Keratinocyte (primary cell): ENCODE data around the gene TMEM132A. TPM values are rescaled to one million over a fixed set of nuclear protein-coding genes. Genes with fewer than 3 reads are reported as not detected.

Experiments used
- DNase-seq: peaks from one replicate; pipeline ENCODE4 v3.0.0-alpha.2; 2011; ENCODE audit warnings: low read depth, missing footprints, low spot score
- FAIRE-seq: peaks from 2 replicates; lab custom pipeline; 2011; peaks lifted over from hg19 to GRCh38; lab: Jason Lieb, UNC
- H2AFZ ChIP-seq: 2 replicates; pipeline ENCODE4 v1.6.0; 2012; ENCODE audit warnings: low read length, control low read depth, inconsistent platforms; ENCODE audit not compliant: control insufficient read depth
- H3K27ac ChIP-seq: 2 replicates; pipeline ENCODE4 v1.5.1; 2011; ENCODE audit warnings: low read length; ENCODE audit not compliant: control insufficient read depth, insufficient read depth
- H3K27me3 ChIP-seq: 3 replicates; pipeline ENCODE4 v1.6.0; 2011; ENCODE audit warnings: low read length; ENCODE audit not compliant: control insufficient read depth, insufficient read depth; ENCODE audit errors: extremely low read depth
- H3K36me3 ChIP-seq, 2 experiments: 2 replicates in 1 of 2; 3 replicates in 1 of 2; pipeline ENCODE4 v1.5.1; 2011; ENCODE audit warnings: low read length in 2 of 2, mild to moderate bottlenecking in 1 of 2; ENCODE audit not compliant: control insufficient read depth in 2 of 2, insufficient read depth in 2 of 2; ENCODE audit errors: extremely low read depth in 1 of 2
- H3K4me1 ChIP-seq: 3 replicates; pipeline ENCODE4 v1.5.1; 2011; ENCODE audit warnings: low read length; ENCODE audit not compliant: control insufficient read depth, insufficient read depth; ENCODE audit errors: extremely low read depth
- H3K4me2 ChIP-seq: 3 replicates; pipeline ENCODE4 v1.6.0; 2011; ENCODE audit warnings: low read depth, low read length; ENCODE audit not compliant: control insufficient read depth, insufficient read depth; ENCODE audit errors: extremely low read depth
- H3K4me3 ChIP-seq, 3 experiments: fragments of 200-600 bp in 1 of 3; sonication (generic) in 1 of 3; 2 replicates in 2 of 3; 3 replicates in 1 of 3; pipeline ENCODE4 v1.5.1; 2011 to 2016; ENCODE audit warnings: low read length in 3 of 3, mild to moderate bottlenecking in 3 of 3, control low read depth in 2 of 3, inconsistent platforms in 1 of 3, low read depth in 1 of 3, mixed read lengths in 1 of 3, mixed run types in 1 of 3, moderate library complexity in 1 of 3; ENCODE audit not compliant: control insufficient read depth in 2 of 3, insufficient read depth in 2 of 3; ENCODE audit errors: extremely low read depth in 1 of 3
- H3K79me2 ChIP-seq: 2 replicates; pipeline ENCODE4 v1.6.0; 2012; ENCODE audit warnings: low read length; ENCODE audit not compliant: control insufficient read depth, insufficient read depth
- H3K9ac ChIP-seq: 3 replicates; pipeline ENCODE4 v1.6.0; 2011; ENCODE audit warnings: low read length; ENCODE audit not compliant: control insufficient read depth, insufficient read depth; ENCODE audit errors: extremely low read depth
- H3K9me1 ChIP-seq: 3 replicates; pipeline ENCODE4 v1.6.0; 2011; ENCODE audit warnings: low read length; ENCODE audit not compliant: control insufficient read depth, insufficient read depth; ENCODE audit errors: extremely low read depth
- H3K9me3 ChIP-seq: 2 replicates; pipeline ENCODE4 v1.5.1; 2012; ENCODE audit warnings: low read depth, low read length; ENCODE audit not compliant: control insufficient read depth
- H4K20me1 ChIP-seq: 3 replicates; pipeline ENCODE4 v1.6.0; 2011; ENCODE audit warnings: low read length; ENCODE audit not compliant: control insufficient read depth, insufficient read depth; ENCODE audit errors: extremely low read depth
- EZH2 ChIP-seq: IDR thresholded peaks from one replicate; pipeline ENCODE4 v1.6.1; 2012; ENCODE audit warnings: inconsistent platforms, mild to moderate bottlenecking, low read length, moderate library complexity
- dilution Hi-C: fragments of 300-500 bp; cut with MboI; formaldehyde crosslinking; loops from one replicate; pipeline ENCODE4 v1.7.0; 2020; ENCODE audit warnings: low sequenced_read_pairs; ENCODE audit not compliant: extremely low pct_ligation_motif_present
- polyA plus RNA-seq, 5 experiments: library from polyadenylated mRNA; depleted of rRNA in 3 of 5; stranded (reverse) in 3 of 5; stranded (forward) in 1 of 5; unstranded in 1 of 5; fragments of >200 nt; gene quantifications; 1 replicate in 1 of 5; 2 replicates in 3 of 5; 3 replicates in 1 of 5; pipeline versions ENCODE4 v1.2.1 to v1.2.3, GENCODE V29; 2011 to 2012; ENCODE audit warnings: missing spikeins in 2 of 5, low read depth in 1 of 5, low replicate concordance in 1 of 5
- TF ChIP-seq, protein P1 (sequence below), 3 experiments: IDR thresholded peaks in 1 of 3; conservative IDR thresholded peaks in 1 of 3; optimal IDR thresholded peaks in 1 of 3; 2 replicates in 2 of 3; 3 replicates in 1 of 3; pipeline versions ENCODE3 to v1.5.1; 2011; ENCODE audit warnings: low read length in 3 of 3, mild to moderate bottlenecking in 3 of 3, moderate library complexity in 2 of 3, control low read depth in 1 of 3, inconsistent platforms in 1 of 3; ENCODE audit not compliant: insufficient read depth in 2 of 3; ENCODE audit errors: extremely low read depth in 1 of 3

TMEM132A gene
- polyA plus RNA-seq, 1 donor (not counting 4 experiments of a cell fraction or from before 2014, with no cell fraction given): 16.6 TPM

DNA sequence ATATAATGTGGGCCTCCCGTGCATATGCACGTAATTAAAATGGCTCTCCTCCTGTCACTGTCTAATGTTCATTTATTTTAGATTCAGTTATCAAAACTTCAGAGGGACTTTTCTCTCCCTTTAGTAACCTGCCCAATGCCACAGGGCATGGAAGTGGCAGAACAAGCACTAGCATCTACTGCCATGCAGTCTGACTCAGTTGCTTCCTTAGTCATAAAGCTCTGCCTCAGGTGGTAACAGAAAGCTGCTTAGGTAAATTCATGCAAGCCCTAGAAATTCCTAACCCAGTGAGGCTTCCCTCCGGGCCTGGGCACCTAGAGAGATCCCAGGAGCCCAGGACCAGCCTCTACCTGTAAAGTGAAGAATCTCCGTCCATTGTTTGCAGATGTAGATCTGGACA is 26.8 kb upstream of the TMEM132A start:
- no peak for FAIRE-seq
- no peak overlapping the region for H3K27ac ChIP-seq
- no peaks in the 10 kb centered on the region for H3K4me1 ChIP-seq
- no peak overlapping the region for H3K4me3 ChIP-seq
- no peaks in the 10 kb centered on the region for H3K27me3 ChIP-seq
- peaks cover 3% of the 10 kb centered on the region for H3K79me2 ChIP-seq
- no peak overlapping the region for H3K9ac ChIP-seq
- dilution Hi-C loops: no loop called here
- H4K20me1 ChIP-seq: no peaks in the 10 kb centered on the region
- H3K9me3 ChIP-seq: no peaks in the 10 kb centered on the region
- no peak overlapping the region for H3K4me2 ChIP-seq
- H3K36me3 ChIP-seq: peaks cover 35 to 49% of the 10 kb centered on the region in 2 experiments
- TF ChIP-seq, protein P1, sequence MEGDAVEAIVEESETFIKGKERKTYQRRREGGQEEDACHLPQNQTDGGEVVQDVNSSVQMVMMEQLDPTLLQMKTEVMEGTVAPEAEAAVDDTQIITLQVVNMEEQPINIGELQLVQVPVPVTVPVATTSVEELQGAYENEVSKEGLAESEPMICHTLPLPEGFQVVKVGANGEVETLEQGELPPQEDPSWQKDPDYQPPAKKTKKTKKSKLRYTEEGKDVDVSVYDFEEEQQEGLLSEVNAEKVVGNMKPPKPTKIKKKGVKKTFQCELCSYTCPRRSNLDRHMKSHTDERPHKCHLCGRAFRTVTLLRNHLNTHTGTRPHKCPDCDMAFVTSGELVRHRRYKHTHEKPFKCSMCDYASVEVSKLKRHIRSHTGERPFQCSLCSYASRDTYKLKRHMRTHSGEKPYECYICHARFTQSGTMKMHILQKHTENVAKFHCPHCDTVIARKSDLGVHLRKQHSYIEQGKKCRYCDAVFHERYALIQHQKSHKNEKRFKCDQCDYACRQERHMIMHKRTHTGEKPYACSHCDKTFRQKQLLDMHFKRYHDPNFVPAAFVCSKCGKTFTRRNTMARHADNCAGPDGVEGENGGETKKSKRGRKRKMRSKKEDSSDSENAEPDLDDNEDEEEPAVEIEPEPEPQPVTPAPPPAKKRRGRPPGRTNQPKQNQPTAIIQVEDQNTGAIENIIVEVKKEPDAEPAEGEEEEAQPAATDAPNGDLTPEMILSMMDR (optimal IDR thresholded peaks at IDR 0.05 in 1 of 3, IDR thresholded peaks at IDR 0.05 in 1 of 3, conservative IDR thresholded peaks at IDR 0.05 in 1 of 3; ENCODE audit: extremely low read depth in 1 of 3, insufficient read depth in 2 of 3, low read length in 3 of 3): no peak
- no peak for TF ChIP-seq EZH2
- DNase-seq: no peak
- H2AFZ ChIP-seq: no peak overlapping the region
- no peaks in the 10 kb centered on the region for H3K9me1 ChIP-seq

DNA sequence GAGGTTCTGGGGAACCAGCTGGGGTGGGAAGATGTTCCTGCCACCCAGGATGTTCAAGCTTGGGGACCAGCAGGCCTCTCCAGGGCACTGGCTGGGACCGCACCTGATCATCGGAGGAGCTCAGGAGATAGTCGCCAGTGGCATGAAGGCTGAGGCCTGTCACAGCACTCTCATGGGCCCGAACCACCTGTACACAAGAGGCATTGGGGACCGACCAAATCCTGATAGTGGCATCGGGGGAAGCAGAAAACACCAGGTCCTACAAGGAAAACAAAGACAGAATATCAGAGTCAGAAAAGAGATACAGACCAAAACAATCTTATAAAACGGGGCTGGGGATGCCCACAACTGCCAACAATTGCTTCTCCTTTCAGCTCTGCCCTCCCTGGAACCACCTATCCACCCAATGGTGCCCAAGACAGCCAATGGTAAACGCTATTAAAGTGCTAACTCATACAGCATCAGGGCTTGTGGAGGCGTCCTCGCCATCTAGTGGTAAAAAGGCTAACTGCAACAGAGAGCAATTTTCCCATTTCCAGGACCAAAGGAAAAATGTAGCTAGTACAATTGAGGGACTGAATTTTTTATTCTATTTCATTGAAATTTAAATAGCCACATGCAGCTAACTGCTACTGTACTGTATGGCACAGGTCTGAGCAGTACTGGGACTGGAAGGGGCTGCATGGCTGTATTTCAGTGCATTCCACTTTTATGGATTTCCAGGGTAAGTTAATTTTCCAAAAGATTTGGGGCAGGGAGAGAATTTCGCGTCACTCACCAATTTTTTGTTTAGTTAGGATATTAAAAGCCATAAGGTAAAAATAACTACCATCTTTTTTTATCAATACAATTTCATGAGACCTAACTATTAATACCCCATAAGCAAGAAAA is 25.0 kb upstream of the TMEM132A start:
- Histone ChIP-seq H3K4me3 (no peak overlapping the region), H3K9ac (no peak overlapping the region), H2AFZ (no peak overlapping the region), H3K4me2 (no peak overlapping the region), H3K4me1 (no peaks in the 10 kb centered on the region), H3K27ac (no peak overlapping the region), H3K9me3 (no peaks in the 10 kb centered on the region), H3K27me3 (no peaks in the 10 kb centered on the region), H4K20me1 (peaks cover 5% of the 10 kb centered on the region), H3K9me1 (no peaks in the 10 kb centered on the region), H3K36me3 (peaks cover 41 to 57% of the 10 kb centered on the region in 2 experiments), H3K79me2 (peaks cover 21% of the 10 kb centered on the region)
- dilution Hi-C loops: no loop called here
- DNase-seq (no peak), FAIRE-seq (no peak)
- TF ChIP-seq, protein P1 (optimal IDR thresholded peaks at IDR 0.05 in 1 of 3, IDR thresholded peaks at IDR 0.05 in 1 of 3, conservative IDR thresholded peaks at IDR 0.05 in 1 of 3; ENCODE audit: extremely low read depth in 1 of 3, insufficient read depth in 2 of 3, low read length in 3 of 3): peak; percentile 83 to 98 (median 84)
- TF ChIP-seq EZH2: no peak
